PFSK-1 (cell line): ENCODE measurements around the gene ABCB8.

ENCODE experiments used
- FOXP2 ChIP-seq: optimal IDR thresholded peaks from 2 replicates; pipeline ENCODE3; 2011; ENCODE audit warnings: borderline replicate concordance, control low read depth, inconsistent platforms; ENCODE audit not compliant: insufficient read depth; ENCODE audit errors: extremely low read length, extremely low read depth
- POLR2AphosphoS5 ChIP-seq: IDR thresholded peaks from 2 replicates; pipeline ENCODE4 v1.6.1; 2012; ENCODE audit warnings: low read depth, mild to moderate bottlenecking, control low read depth, low read length, moderate library complexity
- TAF1 ChIP-seq: IDR thresholded peaks from 2 replicates; pipeline ENCODE4 v1.6.1; 2012; ENCODE audit warnings: low read length, control low read depth, borderline replicate concordance; ENCODE audit not compliant: insufficient read depth
- TF ChIP-seq, protein P1 (sequence below), 2 experiments: IDR thresholded peaks; 2 replicates each; pipeline versions ENCODE4 v1.6.1 to v1.8.0; 2011 to 2012; ENCODE audit warnings: low read depth in 2 of 2, low read length in 2 of 2, control low read depth in 1 of 2, inconsistent platforms in 1 of 2, mild to moderate bottlenecking in 1 of 2, moderate library complexity in 1 of 2; ENCODE audit not compliant: insufficient read depth in 1 of 2

DNA sequence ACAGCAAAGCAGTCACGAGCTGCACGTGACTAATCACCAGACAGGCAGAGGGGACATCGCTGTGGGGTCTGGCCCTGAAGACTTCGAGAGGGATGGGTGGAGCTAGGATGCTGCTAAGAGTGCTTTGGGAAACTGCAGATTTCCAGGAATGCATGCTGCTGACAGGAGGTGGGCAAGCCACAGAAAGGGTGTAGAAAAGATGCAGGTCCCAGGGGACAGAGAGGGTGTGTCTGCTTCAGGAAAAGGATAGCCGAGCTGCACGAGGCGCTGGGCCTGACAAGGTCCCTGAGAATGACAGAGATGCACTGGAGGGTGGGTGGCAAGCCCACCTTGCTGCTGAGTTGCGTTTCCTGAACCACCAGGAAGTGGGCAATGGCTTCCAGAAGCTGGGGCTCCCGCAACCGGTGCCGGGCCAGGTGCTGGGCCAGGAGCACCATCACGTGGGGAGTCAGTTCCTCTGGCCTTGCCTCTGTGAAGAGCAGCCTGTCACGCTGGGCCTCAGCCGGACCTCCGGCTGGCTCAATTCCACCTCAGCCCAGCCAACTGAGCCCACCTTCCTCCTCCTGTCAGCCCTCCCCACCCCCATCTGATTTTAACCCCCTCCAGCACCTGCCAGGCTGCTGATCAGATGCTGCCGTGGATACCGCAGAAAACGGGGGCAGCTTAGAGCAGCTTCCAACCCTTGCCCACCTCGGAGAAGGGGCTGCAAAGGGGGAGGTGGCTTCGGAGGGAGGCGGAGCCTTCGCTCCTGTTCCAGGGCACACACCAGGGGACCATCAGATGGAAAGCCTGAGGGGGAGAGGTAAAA, 50.2 kb downstream of the ABCB8 start:
- no peak for TF ChIP-seq FOXP2
- TF ChIP-seq POLR2AphosphoS5 = no peak; the same call in none of the 2 replicates
- TF ChIP-seq, protein P1, sequence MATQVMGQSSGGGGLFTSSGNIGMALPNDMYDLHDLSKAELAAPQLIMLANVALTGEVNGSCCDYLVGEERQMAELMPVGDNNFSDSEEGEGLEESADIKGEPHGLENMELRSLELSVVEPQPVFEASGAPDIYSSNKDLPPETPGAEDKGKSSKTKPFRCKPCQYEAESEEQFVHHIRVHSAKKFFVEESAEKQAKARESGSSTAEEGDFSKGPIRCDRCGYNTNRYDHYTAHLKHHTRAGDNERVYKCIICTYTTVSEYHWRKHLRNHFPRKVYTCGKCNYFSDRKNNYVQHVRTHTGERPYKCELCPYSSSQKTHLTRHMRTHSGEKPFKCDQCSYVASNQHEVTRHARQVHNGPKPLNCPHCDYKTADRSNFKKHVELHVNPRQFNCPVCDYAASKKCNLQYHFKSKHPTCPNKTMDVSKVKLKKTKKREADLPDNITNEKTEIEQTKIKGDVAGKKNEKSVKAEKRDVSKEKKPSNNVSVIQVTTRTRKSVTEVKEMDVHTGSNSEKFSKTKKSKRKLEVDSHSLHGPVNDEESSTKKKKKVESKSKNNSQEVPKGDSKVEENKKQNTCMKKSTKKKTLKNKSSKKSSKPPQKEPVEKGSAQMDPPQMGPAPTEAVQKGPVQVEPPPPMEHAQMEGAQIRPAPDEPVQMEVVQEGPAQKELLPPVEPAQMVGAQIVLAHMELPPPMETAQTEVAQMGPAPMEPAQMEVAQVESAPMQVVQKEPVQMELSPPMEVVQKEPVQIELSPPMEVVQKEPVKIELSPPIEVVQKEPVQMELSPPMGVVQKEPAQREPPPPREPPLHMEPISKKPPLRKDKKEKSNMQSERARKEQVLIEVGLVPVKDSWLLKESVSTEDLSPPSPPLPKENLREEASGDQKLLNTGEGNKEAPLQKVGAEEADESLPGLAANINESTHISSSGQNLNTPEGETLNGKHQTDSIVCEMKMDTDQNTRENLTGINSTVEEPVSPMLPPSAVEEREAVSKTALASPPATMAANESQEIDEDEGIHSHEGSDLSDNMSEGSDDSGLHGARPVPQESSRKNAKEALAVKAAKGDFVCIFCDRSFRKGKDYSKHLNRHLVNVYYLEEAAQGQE (IDR thresholded peaks at IDR 0.05; ENCODE audit: insufficient read depth in 1 of 2, low read depth in 2 of 2, low read length in 2 of 2) = no peak
- no peak for TF ChIP-seq TAF1
